Stimulated activated CD4-positive, alpha-beta T cell treated with anti-CD3 and anti-CD28 coated beads, Interleukin-2, amount 100 ng/mL, for 48 hours (primary cell): ENCODE results near the gene CFAP65.
A peak's percentile ranks its signal among the peaks of the same experiment; 100 is the strongest.

Source experiments
- DNase-seq, 2 donors: peaks; one replicate each; pipeline ENCODE4 v3.0.0-alpha.2; 2020

CFAP65 gene

DNA sequence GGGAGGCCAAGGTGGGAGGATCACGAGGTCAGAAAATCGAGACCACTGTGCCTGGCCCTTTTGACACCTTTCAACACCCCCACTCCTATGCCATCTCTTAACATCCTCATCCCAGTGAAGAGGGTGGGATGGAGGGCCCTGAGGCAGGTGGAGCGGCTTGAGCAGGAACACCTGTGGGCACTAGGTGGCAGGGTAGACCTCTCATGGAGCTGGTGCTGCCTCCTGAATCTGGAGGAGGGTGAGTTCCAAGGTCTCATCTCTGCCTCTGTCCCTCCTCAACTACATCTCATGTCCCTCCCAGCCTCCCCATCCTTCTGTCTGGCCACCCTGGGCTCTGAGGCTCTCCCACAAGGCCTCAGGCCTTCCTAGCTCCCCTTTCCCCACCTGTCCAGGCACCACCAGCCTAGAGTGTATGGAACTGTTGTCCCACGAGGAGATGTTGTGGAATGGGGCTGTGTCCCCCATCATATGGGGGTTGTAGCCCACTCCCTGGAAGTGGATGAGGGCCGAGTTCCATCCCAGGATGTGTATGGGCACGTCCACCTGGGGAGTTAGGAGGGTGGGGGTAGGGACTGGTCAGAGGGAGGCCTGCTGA is 31.1 kb downstream of the CFAP65 start:
- DNase-seq = no peak

DNA sequence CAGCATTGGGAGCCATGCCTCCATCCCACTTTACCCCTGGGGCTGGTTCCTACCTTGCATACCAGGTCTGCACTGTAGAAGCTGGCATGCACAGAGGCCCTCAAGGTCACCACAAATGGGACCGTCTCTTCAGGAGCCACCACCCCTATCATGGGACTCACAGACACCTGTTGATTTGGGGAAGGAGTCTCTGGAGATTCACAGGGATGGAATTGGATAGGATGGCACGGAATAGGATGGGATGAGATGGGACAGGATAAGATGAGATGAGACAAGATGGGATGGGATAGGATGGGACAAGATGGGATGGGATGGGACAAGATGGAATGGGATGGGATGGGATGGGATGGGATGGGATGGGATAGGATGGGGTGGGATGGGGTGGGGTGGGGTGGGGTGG is 32.0 kb downstream of the CFAP65 start:
- no peak for DNase-seq

DNA sequence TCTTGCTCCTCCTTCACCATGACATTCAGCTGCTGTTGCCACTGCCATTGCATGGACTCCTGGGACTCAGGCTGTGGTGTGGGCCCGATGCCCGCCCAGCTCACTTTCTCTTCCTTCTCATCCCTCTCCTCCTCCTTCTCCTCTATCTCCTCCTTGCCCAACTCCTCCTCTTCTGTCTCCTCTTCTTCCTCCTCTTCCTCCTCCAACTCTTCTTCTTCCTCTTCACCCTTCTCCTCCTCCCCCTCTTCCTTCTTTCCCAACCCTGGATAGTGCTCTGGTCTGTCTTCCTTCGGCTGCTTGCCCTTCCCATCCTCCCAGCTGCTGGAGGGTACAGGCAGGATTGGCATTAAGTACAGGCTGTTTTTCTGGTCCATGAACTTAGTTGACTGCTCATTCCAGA is 37.3 kb downstream of the CFAP65 start:
- DNase-seq = no peak

DNA sequence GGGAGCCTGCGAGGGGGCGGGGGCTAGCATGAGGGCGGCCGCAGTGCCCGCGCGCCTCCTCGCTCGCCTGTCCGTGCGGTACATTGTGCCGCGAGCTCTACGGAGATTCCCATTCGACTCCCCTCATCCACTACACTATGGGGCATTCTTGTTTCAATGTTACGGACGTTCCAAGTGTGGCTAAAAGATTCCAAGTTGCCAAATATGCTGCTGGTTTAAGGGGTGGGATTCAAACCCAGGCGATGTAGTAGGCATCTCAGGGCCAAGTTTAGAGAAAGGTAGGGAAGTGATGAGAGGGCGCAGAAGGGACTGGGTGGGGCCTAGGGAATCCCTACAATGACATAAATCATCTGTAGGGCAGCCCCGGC is 38.1 kb downstream of the CFAP65 start:
- DNase-seq = no peak

GRCh38 chr2:219002395-219003266 is 38.7 kb downstream of the CFAP65 start:
- DNase-seq = peak; percentile 55 to 56

- DNase-seq = no peak
These were observed 39.5 kb downstream of the CFAP65 start for GRCh38 chr2:219001577-219002394.

- DNase-seq = no peak
These were observed 40.2 kb downstream of the CFAP65 start for GRCh38 chr2:219001100-219001576.

DNA sequence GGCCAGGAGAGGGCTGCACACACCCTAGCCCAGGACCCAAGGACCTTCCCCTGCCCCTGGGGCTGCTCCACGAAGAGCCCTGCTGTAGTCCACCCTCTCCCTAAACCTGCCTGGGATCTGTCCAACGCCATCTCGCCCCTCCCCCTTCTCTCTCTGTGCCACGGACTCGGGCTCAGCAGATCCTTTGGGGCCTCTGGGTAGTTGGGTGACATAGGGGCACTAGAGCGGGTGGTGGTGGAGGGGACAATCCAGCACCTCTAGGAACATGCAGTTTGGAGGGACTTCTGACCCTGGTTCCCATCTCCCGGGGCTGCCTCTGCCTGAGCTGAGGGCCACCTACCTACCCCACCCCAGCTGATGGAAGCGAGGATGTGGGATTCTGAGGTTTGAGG is 40.8 kb downstream of the CFAP65 start:
- no peak for DNase-seq

DNA sequence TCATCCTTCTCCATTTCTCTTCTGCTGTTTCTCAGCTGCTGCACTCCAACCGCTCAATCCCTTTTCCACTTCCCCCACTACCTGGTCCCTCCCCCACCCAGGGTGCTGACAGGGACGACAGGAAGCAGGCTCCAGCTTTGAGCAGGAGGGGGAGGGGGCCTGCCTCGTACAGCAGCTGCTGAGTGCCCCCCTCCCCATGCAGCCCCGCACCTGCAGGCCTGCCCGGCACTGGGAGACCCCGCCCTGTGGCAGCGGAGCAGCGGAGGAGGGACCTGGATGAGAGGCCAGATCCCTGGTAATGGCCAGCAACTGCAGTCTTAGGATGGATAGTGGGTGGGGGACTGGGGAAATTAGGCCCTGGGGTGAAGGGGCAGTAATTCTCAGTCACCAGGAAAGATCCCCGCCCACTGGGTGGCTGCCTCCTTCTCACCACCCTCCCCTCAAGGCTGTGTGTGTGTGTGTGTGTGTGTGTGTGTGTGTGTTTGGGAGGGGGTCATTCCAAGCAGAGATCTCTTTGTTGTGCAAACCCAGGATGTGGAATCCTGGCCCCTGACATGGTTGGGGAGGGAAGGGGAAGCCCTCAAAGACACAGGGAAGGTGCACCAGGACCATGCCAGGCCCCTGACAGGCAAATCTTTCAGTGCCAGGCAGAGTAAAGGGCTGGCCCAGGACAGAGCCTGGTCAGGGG is 41.3 kb downstream of the CFAP65 start:
- DNase-seq = no peak

GRCh38 chr2:218999021-218999880 is 42.1 kb downstream of the CFAP65 start:
- no peak for DNase-seq

- no peak for DNase-seq
These were observed 42.8 kb downstream of the CFAP65 start for GRCh38 chr2:218998414-218999002.

DNA sequence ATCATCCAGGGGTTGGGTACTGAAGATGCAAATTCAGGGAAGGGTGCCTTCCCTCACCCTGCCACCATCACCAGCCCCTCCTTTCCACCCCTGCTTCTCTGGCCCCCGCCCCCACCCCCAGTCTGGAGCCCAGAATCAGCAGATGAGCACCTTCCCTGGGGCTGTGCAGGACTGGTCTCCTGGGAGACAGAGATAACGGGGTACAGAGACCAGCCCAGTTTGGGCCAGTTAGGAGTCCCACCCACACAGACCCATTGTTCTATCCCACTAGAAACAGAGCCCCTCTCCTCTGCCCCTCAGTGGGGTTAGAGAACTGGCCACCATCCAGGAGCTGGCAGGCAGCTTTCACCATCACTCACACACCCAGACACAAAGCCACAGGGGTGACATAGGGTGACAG is 43.6 kb downstream of the CFAP65 start:
- DNase-seq = no peak

- no peak for DNase-seq
These were observed 44.4 kb downstream of the CFAP65 start for GRCh38 chr2:218996937-218997336.

DNA sequence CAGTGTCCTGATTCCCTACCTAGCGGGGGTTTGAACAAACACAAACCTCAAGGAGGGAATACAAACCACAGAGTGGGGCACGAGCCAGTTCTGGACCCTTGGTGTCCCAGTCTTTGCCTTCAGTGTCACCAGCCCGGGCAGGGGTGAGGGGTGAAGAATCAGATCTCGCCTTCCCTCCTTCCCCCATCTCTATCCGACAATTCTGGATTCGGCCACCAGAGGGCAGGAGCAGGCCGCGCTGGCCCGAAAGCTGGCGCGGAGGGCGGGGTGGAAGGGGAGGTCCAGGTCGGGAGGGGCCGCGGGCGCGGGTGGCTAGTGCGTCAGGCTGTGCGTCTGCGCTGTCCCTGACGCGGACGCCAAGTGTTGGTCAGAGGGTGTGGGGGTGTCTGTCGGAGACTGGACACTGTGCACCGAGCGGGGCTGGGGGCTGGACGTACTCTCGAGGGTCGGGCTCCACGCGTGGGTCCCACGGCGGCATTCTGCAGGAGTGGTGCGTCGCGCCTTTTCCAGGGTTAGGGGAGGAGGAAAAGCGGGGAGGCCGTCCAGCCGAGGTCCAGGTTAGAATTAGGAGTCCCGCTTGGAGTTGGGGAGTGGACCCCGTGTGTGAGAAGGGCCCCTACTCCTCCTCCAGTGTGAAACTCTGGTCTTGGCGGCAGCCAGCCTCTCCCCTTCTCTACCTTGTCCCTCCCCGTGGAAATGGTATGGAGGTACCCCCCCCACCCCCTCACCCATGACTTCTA is 45.2 kb downstream of the CFAP65 start:
- DNase-seq = peak; percentile 89 to 93

DNA sequence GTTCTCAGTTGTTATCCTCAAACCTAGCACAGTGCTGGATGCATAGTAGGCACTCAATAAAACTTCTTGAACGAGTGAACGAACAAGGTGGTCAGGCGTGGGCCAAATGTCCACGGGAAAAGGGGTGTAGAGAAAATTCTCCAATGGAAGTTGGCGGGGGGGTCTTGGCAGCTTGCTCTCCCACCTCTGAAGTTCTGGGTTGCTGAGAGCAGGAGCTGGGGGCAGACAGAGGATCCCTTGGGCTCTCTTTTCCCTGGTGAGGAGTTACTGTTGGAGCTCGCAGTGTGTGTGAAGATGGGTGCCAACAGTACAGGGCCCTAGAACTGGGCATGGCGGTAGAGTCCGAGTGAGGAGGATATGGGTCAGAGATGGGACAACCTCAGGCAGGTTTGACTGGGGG is 45.8 kb downstream of the CFAP65 start:
- DNase-seq = no peak

- DNase-seq = no peak
These were observed 47.7 kb downstream of the CFAP65 start, which contains the start of gene CRYBA2 for GRCh38 chr2:218993345-218994315. CRYBA2 (minus strand) TSS chr2:218993422; CDS start chr2:218993176, 246 bp downstream.

DNA sequence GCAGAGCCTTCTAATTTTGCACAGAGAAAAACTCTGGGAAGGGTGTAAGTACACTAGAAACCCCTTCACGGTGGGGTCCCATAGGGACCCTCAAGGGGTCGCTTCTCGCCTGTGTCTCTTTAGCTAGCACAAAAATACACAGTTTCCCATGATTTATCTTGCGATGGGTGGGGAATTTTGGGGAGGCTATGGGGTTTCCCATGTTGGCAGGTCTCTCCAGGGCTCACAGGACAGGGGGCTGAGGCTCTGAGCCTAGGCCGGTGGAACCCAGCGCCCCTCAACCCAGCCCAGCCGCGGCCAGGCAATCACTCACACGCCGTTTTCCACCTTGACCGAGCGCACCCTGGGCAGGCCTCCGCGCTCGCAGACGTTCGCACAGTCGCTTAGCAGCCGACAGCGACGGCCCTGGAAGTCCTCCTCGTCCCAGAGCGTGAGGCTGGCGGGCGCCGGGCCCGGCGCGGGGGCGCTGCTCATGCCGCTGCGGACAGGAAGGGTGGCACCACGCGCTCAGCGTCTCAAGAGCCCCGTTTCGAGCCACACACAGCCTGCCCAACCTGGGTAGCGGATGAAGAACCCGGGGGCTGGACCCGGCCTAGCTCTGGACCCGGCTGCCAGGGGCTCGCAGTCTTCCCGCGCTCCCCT is 48.5 kb downstream of the CFAP65 start:
- no peak for DNase-seq

DNA sequence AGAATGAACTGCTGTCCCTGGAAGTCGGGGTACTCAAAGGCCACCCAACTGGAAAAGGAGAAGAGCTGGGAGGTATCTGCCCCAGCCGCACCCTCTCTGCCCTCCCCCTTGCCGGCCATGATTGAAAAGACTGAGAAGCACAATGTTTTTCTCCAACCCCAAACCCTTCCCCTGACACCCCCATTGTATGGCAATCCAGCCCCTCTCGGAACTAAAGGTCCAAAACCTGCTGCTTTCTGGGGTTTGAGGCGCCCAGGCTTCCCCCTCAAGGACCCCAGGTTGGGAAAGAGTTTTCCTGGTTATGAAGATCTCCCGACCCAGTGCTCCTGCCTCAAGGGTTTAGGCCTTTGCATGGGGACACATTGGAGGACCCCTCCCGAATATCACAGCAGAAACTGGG is 49.1 kb downstream of the CFAP65 start:
- no peak for DNase-seq

DNA sequence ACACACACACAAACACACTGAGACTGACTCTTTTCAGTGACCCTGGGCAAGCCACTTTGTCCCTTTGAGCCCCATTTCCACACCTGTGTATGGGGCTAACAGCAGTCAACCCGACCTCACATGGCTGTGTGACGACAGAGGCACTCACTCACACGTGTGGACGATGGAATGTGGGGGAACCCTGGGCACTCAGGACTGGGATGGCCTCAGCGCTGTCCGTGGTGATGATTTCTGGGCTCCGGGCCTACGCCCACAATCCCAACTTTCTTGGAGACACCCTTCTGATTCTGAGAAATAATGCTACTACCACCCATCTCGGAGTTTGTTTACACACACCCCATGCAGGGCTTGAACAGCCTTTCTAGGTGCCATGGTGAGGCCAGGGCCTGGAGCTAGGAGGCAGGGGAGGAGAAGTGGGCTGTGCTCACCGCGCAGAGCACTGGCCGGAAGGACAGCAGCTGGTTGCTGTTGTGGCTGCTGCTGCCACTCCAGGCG is 49.6 kb downstream of the CFAP65 start:
- DNase-seq = no peak
